K562 (cell line): ENCODE data around the gene PSME1. TPM values are rescaled to one million over a fixed set of nuclear protein-coding genes. Genes with fewer than 3 reads are reported as not detected.

Experiments
- ATF1 ChIP-seq, 2 experiments: fragments of 450-650 bp in 1 of 2; IDR thresholded peaks; 2 replicates each; pipeline ENCODE4 v1.6.1; 2016; ENCODE audit warnings: missing compliant biosample characterization in 1 of 2, missing genetic modification characterization in 1 of 2
- BDP1 ChIP-seq: IDR thresholded peaks from 3 replicates; pipeline ENCODE4 v1.6.1; 2011; ENCODE audit not compliant: insufficient read length, insufficient read depth
- BMI1 ChIP-seq: fragments of 150-350 bp; IDR thresholded peaks from 2 replicates; pipeline ENCODE4 v1.6.1; 2014; ENCODE audit warnings: low read length
- HDAC1 ChIP-seq, 2 experiments: fragments of 450-650 bp; IDR thresholded peaks; 2 replicates each; pipeline ENCODE4 v1.6.1; 2016 to 2017; ENCODE audit warnings: inconsistent platforms in 1 of 2, mild to moderate bottlenecking in 1 of 2, moderate library complexity in 1 of 2
- MAFF ChIP-seq: IDR thresholded peaks from 2 replicates; pipeline ENCODE4 v1.6.1; 2012; ENCODE audit warnings: low read length, improper control_type of control experiment
- MTF1 ChIP-seq: fragments of 250-450 bp; sonication (Bioruptor Pico); IDR thresholded peaks from 2 replicates; pipeline ENCODE4 v1.9.0; 2021; ENCODE audit warnings: moderate library complexity, mild to moderate bottlenecking, inconsistent platforms, borderline replicate concordance
- PHF20 ChIP-seq: fragments of 450-650 bp; IDR thresholded peaks from 2 replicates; pipeline ENCODE4 v1.6.1; 2018; ENCODE audit not compliant: partially characterized antibody
- RBM14 ChIP-seq: fragments of 200-400 bp; formaldehyde crosslinking; IDR thresholded peaks from 2 replicates; pipeline ENCODE4 v1.6.1; 2018; ENCODE audit warnings: low read depth, mild to moderate bottlenecking, low read length, moderate library complexity, borderline replicate concordance; ENCODE audit not compliant: insufficient read depth
- SETDB1 ChIP-seq: IDR thresholded peaks from one replicate; pipeline ENCODE4 v1.6.1; 2012; ENCODE audit warnings: low read length, control low read depth, inconsistent platforms
- SIN3A ChIP-seq, 2 experiments: fragments of 150-350 bp in 1 of 2; IDR thresholded peaks; 2 replicates each; pipeline ENCODE4 v1.6.1; 2011 to 2016; ENCODE audit warnings: borderline replicate concordance in 2 of 2, low read depth in 2 of 2, low read length in 2 of 2, mild to moderate bottlenecking in 2 of 2, moderate library complexity in 2 of 2; ENCODE audit not compliant: control insufficient read depth in 1 of 2
- SMAD2 ChIP-seq: fragments of 150-350 bp; IDR thresholded peaks from 2 replicates; pipeline ENCODE4 v1.6.1; 2014; ENCODE audit warnings: low read depth, mild to moderate bottlenecking, low read length
- SP1 ChIP-seq: sonication (generic); formaldehyde crosslinking; IDR thresholded peaks from 2 replicates; pipeline ENCODE4 v1.8.1; 2022; ENCODE audit warnings: mild to moderate bottlenecking, missing genetic modification reagents
- SREBF2 ChIP-seq: sonication (generic); formaldehyde crosslinking; IDR thresholded peaks from 2 replicates; pipeline ENCODE4 v1.4.0; 2020; ENCODE audit warnings: mild to moderate bottlenecking, missing genetic modification reagents
- TRIM28 ChIP-seq: fragments of 450-650 bp; IDR thresholded peaks from 2 replicates; pipeline ENCODE4 v1.6.1; 2017
- ZNF717 ChIP-seq: fragments of 250-450 bp; sonication (Bioruptor Pico); IDR thresholded peaks from 2 replicates; pipeline ENCODE4 v1.5.0; 2021
- ZNF76 ChIP-seq: fragments of 250-450 bp; sonication (Bioruptor Pico); IDR thresholded peaks from 2 replicates; pipeline ENCODE4 v1.4.0; 2020; ENCODE audit warnings: mild to moderate bottlenecking, moderate library complexity, borderline replicate concordance
- polyA plus RNA-seq, 8 experiments: library from polyadenylated mRNA; depleted of rRNA in 4 of 8; stranded (reverse) in 5 of 8; unstranded in 3 of 8; fragments of >200 nt; fragmentation: Nextera tagmentation in 2 of 8; fragmentation: Illumina TruSeq in 1 of 8; extraction: Ambion mirVana in 2 of 8; extraction: Trizol in 1 of 8; gene quantifications; 2 replicates each; pipeline versions ENCODE4 v1.2.1 to v1.2.3, GENCODE V29; 2011 to 2014; ENCODE audit warnings: inconsistent platforms in 1 of 8, missing spikeins in 1 of 8
- total RNA-seq, 7 experiments: library from RNA; depleted of rRNA in 6 of 7; stranded (reverse); fragments of >200 nt in 6 of 7; fragmentation: Illumina TruSeq in 2 of 7; extraction: Trizol in 2 of 7; gene quantifications; 2 replicates each; pipeline versions ENCODE4 v1.2.1 to v1.2.3, GENCODE V29; 2011 to 2021; ENCODE audit warnings: low replicate concordance in 1 of 7
- TF ChIP-seq, protein P1 (sequence below), 3 experiments: fragments of 200-800 bp in 1 of 3; fragments of 250-450 bp in 1 of 3; fragments of 450-650 bp in 1 of 3; sonication (Bioruptor Pico) in 1 of 3; sonication (Bioruptor generic) in 1 of 3; formaldehyde crosslinking in 1 of 3; IDR thresholded peaks; 2 replicates each; pipeline versions ENCODE4 v1.6.1 to v1.8.0; 2016 to 2022; ENCODE audit warnings: mild to moderate bottlenecking in 2 of 3, missing genetic modification characterization in 2 of 3, missing compliant biosample characterization in 1 of 3, moderate library complexity in 1 of 3
- TF ChIP-seq, protein P2 (sequence below): IDR thresholded peaks from 2 replicates; pipeline ENCODE4 v1.6.1; 2011; ENCODE audit warnings: borderline replicate concordance, low read depth, mild to moderate bottlenecking, moderate library complexity, low read length; ENCODE audit not compliant: insufficient read depth, poor library complexity, severe bottlenecking
- TF ChIP-seq, protein P3 (sequence below): fragments of 450-650 bp; formaldehyde crosslinking; IDR thresholded peaks from 2 replicates; pipeline ENCODE4 v1.4.0; 2020; ENCODE audit warnings: mild to moderate bottlenecking, moderate library complexity

The PSME1 gene
- total and polyA plus RNA-seq, 9 of the 15 experiments (the other 6 are each of a cell fraction or from before 2014, with no cell fraction given) = 20.3 to 180 (median 67.5) TPM

DNA sequence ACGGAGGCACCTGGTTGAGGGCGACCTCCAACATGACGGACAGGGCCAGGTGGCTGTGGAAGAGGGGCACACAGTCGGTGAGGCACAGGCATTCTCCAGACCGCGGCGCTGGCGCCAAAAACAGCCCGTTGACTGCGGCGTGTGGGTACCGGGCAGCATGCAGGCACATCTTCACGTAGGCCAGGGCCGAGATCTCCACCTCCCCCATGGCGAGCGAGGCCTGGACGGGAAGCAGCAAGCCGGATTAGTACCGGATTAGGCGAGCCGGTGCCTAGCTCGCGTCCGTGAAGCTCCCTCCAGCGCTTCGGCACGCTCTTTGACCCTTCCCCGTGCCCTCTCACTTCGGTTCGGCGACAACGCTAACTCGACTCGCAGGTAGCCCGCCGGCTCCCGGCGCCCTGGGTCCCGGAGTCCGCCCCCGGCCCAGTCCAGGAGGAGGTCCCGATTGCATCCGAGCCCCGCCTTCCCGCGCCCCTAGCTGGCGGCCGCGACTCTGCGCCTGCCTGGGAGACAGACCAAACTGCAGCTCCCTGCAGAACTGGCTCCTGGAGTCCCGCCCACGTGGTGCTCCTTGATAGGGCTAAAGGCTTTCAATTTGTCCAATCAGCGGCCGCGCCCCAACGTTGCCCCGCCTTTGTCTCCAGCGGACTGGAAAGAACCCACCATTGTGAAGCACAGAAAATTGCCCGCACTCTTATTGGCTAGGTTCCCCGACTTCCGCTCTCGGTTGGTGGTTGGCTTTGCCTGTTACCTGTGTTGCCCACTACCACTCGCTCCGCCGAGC is 5.3 kb downstream of the PSME1 start, which contains the start of gene EMC9 (continued):
- TF ChIP-seq, protein P1, sequence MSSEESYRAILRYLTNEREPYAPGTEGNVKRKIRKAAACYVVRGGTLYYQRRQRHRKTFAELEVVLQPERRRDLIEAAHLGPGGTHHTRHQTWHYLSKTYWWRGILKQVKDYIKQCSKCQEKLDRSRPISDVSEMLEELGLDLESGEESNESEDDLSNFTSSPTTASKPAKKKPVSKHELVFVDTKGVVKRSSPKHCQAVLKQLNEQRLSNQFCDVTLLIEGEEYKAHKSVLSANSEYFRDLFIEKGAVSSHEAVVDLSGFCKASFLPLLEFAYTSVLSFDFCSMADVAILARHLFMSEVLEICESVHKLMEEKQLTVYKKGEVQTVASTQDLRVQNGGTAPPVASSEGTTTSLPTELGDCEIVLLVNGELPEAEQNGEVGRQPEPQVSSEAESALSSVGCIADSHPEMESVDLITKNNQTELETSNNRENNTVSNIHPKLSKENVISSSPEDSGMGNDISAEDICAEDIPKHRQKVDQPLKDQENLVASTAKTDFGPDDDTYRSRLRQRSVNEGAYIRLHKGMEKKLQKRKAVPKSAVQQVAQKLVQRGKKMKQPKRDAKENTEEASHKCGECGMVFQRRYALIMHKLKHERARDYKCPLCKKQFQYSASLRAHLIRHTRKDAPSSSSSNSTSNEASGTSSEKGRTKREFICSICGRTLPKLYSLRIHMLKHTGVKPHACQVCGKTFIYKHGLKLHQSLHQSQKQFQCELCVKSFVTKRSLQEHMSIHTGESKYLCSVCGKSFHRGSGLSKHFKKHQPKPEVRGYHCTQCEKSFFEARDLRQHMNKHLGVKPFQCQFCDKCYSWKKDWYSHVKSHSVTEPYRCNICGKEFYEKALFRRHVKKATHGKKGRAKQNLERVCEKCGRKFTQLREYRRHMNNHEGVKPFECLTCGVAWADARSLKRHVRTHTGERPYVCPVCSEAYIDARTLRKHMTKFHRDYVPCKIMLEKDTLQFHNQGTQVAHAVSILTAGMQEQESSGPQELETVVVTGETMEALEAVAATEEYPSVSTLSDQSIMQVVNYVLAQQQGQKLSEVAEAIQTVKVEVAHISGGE (CRISPR knock-in tag; IDR thresholded peaks at IDR 0.05) = no peak
- TF ChIP-seq MAFF (no peak), SP1 (CRISPR knock-in tag) (peak; percentile 81), SIN3A (IDR thresholded peaks at IDR 0.05; ENCODE audit: borderline replicate concordance in 2 of 2, control insufficient read depth in 1 of 2, low read depth in 2 of 2, low read length in 2 of 2) (peak in 1 of 2 experiments; percentile 21; a peak in 1 of 4 replicates), PHF20 (no peak), TRIM28 (no peak), ATF1 (CRISPR knock-in tag; IDR thresholded peaks at IDR 0.05) (no peak), ATF1 (tag; IDR thresholded peaks at IDR 0.05) (peak; percentile 64), ZNF76 (CRISPR knock-in tag) (no peak), RBM14 (no peak), SETDB1 (no peak), BMI1 (no peak), BDP1 (no peak), ZNF717 (CRISPR knock-in tag) (no peak), HDAC1 (IDR thresholded peaks at IDR 0.05) (no peak), SMAD2 (no peak), SREBF2 (CRISPR knock-in tag) (no peak), MTF1 (CRISPR knock-in tag) (no peak)
- TF ChIP-seq, protein P2, sequence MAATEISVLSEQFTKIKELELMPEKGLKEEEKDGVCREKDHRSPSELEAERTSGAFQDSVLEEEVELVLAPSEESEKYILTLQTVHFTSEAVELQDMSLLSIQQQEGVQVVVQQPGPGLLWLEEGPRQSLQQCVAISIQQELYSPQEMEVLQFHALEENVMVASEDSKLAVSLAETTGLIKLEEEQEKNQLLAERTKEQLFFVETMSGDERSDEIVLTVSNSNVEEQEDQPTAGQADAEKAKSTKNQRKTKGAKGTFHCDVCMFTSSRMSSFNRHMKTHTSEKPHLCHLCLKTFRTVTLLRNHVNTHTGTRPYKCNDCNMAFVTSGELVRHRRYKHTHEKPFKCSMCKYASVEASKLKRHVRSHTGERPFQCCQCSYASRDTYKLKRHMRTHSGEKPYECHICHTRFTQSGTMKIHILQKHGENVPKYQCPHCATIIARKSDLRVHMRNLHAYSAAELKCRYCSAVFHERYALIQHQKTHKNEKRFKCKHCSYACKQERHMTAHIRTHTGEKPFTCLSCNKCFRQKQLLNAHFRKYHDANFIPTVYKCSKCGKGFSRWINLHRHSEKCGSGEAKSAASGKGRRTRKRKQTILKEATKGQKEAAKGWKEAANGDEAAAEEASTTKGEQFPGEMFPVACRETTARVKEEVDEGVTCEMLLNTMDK = peak; percentile 52
- TF ChIP-seq, protein P3, sequence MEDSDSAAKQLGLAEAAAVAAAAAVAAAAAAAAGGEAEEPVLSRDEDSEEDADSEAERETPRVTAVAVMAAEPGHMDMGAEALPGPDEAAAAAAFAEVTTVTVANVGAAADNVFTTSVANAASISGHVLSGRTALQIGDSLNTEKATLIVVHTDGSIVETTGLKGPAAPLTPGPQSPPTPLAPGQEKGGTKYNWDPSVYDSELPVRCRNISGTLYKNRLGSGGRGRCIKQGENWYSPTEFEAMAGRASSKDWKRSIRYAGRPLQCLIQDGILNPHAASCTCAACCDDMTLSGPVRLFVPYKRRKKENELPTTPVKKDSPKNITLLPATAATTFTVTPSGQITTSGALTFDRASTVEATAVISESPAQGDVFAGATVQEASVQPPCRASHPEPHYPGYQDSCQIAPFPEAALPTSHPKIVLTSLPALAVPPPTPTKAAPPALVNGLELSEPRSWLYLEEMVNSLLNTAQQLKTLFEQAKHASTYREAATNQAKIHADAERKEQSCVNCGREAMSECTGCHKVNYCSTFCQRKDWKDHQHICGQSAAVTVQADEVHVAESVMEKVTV (CRISPR knock-in tag) = no peak
